Prostate gland (tissue), 2 donors: Measurements from ENCODE around the gene GABPA. TPM values are rescaled to one million over a fixed set of nuclear protein-coding genes. Genes with fewer than 3 reads are reported as not detected.

Experiments
- DNase-seq: peaks from one replicate; pipeline ENCODE4 v3.0.0-alpha.2; 2019; ENCODE audit warnings: low spot score
- H3K27ac ChIP-seq, 2 donors: fragments of 200-600 bp; sonication (generic); 2 replicates each; pipeline ENCODE4 v1.5.1; 2017 to 2019
- H3K27me3 ChIP-seq: fragments of 200-600 bp; sonication (generic); replicated peaks from 2 replicates; pipeline ENCODE4 v1.5.1; 2019; ENCODE audit not compliant: insufficient read depth
- H3K36me3 ChIP-seq, 2 donors: fragments of 200-600 bp; sonication (generic); 1 replicate in 1 of 2; 2 replicates in 1 of 2; pipeline versions ENCODE4 v1.5.1 to v1.8.1; 2017 to 2019
- H3K4me1 ChIP-seq: fragments of 200-600 bp; sonication (generic); replicated peaks from 2 replicates; pipeline ENCODE4 v1.5.1; 2019
- H3K4me3 ChIP-seq, 2 donors: fragments of 200-600 bp; sonication (generic); 2 replicates each; pipeline ENCODE4 v1.5.1; 2017 to 2019
- H3K9me3 ChIP-seq: fragments of 200-600 bp; sonication (generic); 2 replicates; pipeline ENCODE4 v1.5.1; 2017
- POLR2A ChIP-seq: fragments of 450-650 bp; IDR thresholded peaks from one replicate; pipeline ENCODE4 v1.6.1; 2016; ENCODE audit warnings: antibody characterized with exemption, mild to moderate bottlenecking
- POLR2AphosphoS5 ChIP-seq: sonication (generic); formaldehyde crosslinking; IDR thresholded peaks from one replicate; pipeline ENCODE4 v1.6.1; 2017; ENCODE audit warnings: antibody characterized with exemption
- WGBS: methylation state at CpG from one replicate; pipeline ENCODE4 v1.1.5; 2018; 5-methylcytosine and 5-hydroxymethylcytosine counted together
- intact Hi-C: fragments of 100-400 bp; cut with DNase I; formaldehyde crosslinking; loops from one replicate; pipeline ENCODE4 v1.14.2; 2022
- total RNA-seq, 2 donors: library from RNA; depleted of rRNA; stranded (reverse); fragments of >200 nt; gene quantifications; one replicate each; pipeline ENCODE4 v1.1.0, GENCODE V29; 2016
- TF ChIP-seq, protein P1 (sequence below), 4 experiments: fragments of 200-600 bp in 2 of 4; fragments of 450-650 bp in 2 of 4; sonication (generic) in 2 of 4; IDR thresholded peaks; 1 replicate in 3 of 4; 2 replicates in 1 of 4; pipeline ENCODE4 v1.5.1; 2016 to 2019; ENCODE audit warnings: antibody characterized with exemption in 4 of 4, mild to moderate bottlenecking in 2 of 4, moderate library complexity in 2 of 4

The GABPA gene
- total RNA-seq, 2 donors from 2014 or later: 18.9 to 19.9 TPM

DNA sequence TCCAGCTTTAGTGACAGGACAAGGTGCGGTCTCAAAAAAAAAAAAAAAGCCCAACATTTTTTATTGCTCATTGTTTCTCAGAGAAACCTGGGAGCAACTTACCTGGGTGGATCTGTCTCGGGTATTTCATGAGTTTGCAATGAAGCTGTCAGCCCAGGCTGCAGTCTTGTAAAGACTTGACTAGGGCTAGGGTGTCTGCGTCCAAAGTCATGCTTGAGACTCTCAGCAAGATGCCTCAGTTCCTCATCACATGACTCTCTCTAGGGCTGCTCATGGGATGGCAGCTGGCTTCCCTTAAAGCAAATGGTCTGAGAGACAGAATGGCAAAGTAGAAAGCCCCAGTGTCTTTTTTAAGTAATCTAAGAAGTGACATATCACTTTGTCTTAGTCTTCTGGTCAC, 8.1 kb downstream of the GABPA start:
- intact Hi-C loops: no loop called here
- no peak for DNase-seq
- Histone ChIP-seq H3K27me3 (no peaks in the 10 kb centered on the region), H3K4me1 (no peaks in the 10 kb centered on the region), H3K27ac (no peak overlapping the region), H3K4me3 (no peak overlapping the region), H3K9me3 (no peaks in the 10 kb centered on the region), H3K36me3 (no peaks in the 10 kb centered on the region)
- WGBS: 87% methylated on average over 3 of the region's 3 CpGs
- TF ChIP-seq POLR2AphosphoS5 (no peak), POLR2A (no peak)
- TF ChIP-seq, protein P1, sequence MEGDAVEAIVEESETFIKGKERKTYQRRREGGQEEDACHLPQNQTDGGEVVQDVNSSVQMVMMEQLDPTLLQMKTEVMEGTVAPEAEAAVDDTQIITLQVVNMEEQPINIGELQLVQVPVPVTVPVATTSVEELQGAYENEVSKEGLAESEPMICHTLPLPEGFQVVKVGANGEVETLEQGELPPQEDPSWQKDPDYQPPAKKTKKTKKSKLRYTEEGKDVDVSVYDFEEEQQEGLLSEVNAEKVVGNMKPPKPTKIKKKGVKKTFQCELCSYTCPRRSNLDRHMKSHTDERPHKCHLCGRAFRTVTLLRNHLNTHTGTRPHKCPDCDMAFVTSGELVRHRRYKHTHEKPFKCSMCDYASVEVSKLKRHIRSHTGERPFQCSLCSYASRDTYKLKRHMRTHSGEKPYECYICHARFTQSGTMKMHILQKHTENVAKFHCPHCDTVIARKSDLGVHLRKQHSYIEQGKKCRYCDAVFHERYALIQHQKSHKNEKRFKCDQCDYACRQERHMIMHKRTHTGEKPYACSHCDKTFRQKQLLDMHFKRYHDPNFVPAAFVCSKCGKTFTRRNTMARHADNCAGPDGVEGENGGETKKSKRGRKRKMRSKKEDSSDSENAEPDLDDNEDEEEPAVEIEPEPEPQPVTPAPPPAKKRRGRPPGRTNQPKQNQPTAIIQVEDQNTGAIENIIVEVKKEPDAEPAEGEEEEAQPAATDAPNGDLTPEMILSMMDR (IDR thresholded peaks at IDR 0.05): no peak

DNA sequence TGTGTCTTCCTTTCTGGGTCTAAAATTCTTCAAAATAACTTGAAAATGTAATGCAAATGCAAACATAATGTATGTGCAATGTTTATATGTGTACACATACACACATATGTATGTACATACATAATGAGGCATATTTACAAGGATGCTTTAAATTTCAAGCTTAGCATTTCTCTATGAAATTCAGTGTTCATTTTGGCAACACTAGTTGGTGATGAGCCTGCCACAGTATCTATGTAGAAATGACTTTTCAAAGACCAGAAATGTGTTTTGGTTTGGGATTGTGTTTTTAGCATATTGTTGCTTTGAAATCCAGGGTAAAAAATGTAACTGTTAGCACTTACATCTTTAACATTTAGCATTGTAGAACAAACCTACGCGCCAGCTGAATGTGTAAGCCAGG, 10.1 kb downstream of the GABPA start:
- no peaks in the 10 kb centered on the region for H3K9me3 ChIP-seq
- intact Hi-C loops: no loop called here
- DNase-seq: no peak
- H3K4me1 ChIP-seq: no peaks in the 10 kb centered on the region
- no peaks in the 10 kb centered on the region for H3K27me3 ChIP-seq
- H3K36me3 ChIP-seq: no peaks in the 10 kb centered on the region
- TF ChIP-seq, protein P1 (IDR thresholded peaks at IDR 0.05): no peak
- TF ChIP-seq POLR2A (no peak), POLR2AphosphoS5 (no peak)
- H3K27ac ChIP-seq: no peak overlapping the region
- H3K4me3 ChIP-seq: no peak overlapping the region
- WGBS: 94% methylated on average over 2 of the region's 2 CpGs

DNA sequence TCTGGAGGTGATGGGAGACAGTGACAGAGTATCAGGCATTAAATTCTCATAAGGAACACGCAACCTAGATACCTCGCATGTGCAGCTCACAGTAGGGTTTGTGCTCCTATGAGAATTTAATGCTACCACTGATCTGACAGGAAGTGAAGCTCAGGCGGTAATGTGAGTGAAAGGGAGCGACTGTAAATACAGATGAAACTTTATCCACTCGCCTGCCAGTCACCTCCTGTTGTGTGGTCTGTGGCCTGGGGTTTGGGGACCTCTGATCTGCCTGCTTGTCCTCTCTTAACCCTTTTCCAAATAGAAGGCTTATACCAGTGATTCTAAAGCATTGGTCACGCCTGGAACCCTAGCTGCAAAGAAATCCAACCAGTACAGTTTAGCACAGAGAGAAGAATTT, 15.3 kb downstream of the GABPA start:
- H3K4me1 ChIP-seq: no peaks in the 10 kb centered on the region
- WGBS: 92% methylated on average over 6 of the region's 6 CpGs
- intact Hi-C loops: no loop called here
- H3K9me3 ChIP-seq: no peaks in the 10 kb centered on the region
- TF ChIP-seq, protein P1 (IDR thresholded peaks at IDR 0.05): no peak
- TF ChIP-seq POLR2AphosphoS5 (no peak), POLR2A (no peak)
- no peaks in the 10 kb centered on the region for H3K27me3 ChIP-seq
- no peak for DNase-seq
- no peak overlapping the region for H3K27ac ChIP-seq
- H3K4me3 ChIP-seq: no peak overlapping the region
- H3K36me3 ChIP-seq: no peaks in the 10 kb centered on the region

DNA sequence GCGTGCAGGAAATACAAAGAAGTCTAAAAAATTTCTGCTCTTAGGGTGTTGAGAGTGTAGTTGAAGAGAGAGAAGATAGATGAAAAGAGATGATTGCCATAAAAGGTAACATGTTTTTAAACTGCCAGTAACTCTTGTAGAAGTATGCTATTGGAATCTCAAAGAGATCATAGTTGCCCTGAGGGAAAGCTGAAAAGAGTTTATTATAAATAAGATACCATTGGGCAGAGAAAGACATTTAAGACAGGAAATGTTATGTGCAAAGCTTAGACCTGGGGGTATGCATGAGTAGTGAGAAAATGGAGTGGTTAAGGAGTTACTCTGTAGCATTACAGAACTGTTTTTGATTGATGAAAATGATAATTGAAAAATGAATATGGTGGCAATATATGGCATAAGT, 17.6 kb downstream of the GABPA start:
- intact Hi-C loops: no loop called here
- no peak for DNase-seq
- Histone ChIP-seq H3K9me3 (no peaks in the 10 kb centered on the region), H3K27ac (no peak overlapping the region), H3K27me3 (no peaks in the 10 kb centered on the region), H3K4me3 (no peak overlapping the region), H3K36me3 (no peaks in the 10 kb centered on the region), H3K4me1 (no peaks in the 10 kb centered on the region)
- TF ChIP-seq POLR2AphosphoS5 (no peak), POLR2A (no peak)
- TF ChIP-seq, protein P1 (IDR thresholded peaks at IDR 0.05): no peak
- WGBS: 96% methylated on average over 1 of the region's 1 CpG

DNA sequence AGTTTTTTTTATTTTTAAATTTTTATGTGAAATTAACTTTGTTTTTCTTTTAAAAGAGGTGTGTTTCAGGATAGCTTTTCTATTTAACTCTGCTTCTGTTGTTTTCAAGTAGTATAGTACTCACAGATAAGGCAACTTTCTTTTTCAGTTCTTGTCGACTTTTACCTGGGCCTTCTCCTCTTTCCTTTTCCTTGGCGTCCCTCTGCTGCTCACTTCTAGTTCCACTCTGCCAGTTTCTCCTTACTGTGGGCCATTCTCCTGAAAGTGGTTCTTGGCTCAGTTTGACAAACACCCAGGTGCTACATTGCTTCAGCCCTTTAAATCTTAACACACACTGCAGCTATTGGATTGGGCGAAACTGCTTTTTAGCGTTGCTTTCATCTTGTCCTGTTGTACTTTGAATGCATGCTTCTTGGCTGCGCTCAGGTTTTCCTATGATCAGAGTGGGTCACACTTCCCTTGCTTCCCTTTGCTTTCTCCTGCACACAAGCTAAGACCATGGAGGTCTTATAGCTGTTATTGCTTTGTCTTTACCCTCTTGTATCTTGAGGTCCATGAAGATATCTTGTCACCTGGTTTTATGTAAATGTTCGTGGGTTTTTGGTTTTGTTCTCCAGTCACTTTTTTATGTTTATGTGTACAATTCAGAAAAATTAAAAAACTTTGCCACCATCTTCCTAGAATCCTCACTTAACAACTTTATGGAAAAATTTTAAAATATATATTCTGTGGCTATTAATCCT, 21.6 kb downstream of the GABPA start:
- WGBS: 79% methylated on average over 6 of the region's 6 CpGs
- Histone ChIP-seq H3K9me3 (no peaks in the 10 kb centered on the region), H3K27ac (no peak overlapping the region), H3K36me3 (no peaks in the 10 kb centered on the region), H3K27me3 (no peaks in the 10 kb centered on the region), H3K4me1 (no peaks in the 10 kb centered on the region), H3K4me3 (no peak overlapping the region)
- TF ChIP-seq POLR2AphosphoS5 (no peak), POLR2A (no peak)
- TF ChIP-seq, protein P1 (IDR thresholded peaks at IDR 0.05): no peak
- no peak for DNase-seq
- intact Hi-C loops: no loop called here
